ENCODE results near the gene DCN.

Gene DCN

GRCh38 chr12:91111366-91112325 is 71.0 kb downstream of the DCN start, which contains the start of gene LUM:
TSS of gene LUM (minus strand) at chr12:91111494. CDS start at chr12:91108979, 2,515 bp downstream.
- no peak for DNase-seq (ENCODE audit: low spot score)
- TF ChIP-seq, protein P1, sequence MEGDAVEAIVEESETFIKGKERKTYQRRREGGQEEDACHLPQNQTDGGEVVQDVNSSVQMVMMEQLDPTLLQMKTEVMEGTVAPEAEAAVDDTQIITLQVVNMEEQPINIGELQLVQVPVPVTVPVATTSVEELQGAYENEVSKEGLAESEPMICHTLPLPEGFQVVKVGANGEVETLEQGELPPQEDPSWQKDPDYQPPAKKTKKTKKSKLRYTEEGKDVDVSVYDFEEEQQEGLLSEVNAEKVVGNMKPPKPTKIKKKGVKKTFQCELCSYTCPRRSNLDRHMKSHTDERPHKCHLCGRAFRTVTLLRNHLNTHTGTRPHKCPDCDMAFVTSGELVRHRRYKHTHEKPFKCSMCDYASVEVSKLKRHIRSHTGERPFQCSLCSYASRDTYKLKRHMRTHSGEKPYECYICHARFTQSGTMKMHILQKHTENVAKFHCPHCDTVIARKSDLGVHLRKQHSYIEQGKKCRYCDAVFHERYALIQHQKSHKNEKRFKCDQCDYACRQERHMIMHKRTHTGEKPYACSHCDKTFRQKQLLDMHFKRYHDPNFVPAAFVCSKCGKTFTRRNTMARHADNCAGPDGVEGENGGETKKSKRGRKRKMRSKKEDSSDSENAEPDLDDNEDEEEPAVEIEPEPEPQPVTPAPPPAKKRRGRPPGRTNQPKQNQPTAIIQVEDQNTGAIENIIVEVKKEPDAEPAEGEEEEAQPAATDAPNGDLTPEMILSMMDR (IDR thresholded peaks at IDR 0.05; ENCODE audit: borderline replicate concordance, control extremely low read depth, extremely low read depth, insufficient read depth, missing control alignments), result no peak
- in situ Hi-C loops (cut with MboI; ENCODE audit: low sequenced_read_pairs, unreplicated experiment), result no loop called here

- in situ Hi-C loops (cut with MboI; ENCODE audit: low sequenced_read_pairs, unreplicated experiment), result no loop called here
- TF ChIP-seq, protein P1 (IDR thresholded peaks at IDR 0.05; ENCODE audit: borderline replicate concordance, control extremely low read depth, extremely low read depth, insufficient read depth, missing control alignments), result no peak
- no peak for DNase-seq (ENCODE audit: low spot score)
Measured at GRCh38 chr12:91110311-91110924, 72.2 kb downstream of the DCN start.

- no peak for DNase-seq (ENCODE audit: low spot score)
- TF ChIP-seq, protein P1 (IDR thresholded peaks at IDR 0.05; ENCODE audit: borderline replicate concordance, control extremely low read depth, extremely low read depth, insufficient read depth, missing control alignments), result no peak
- in situ Hi-C loops (cut with MboI; ENCODE audit: low sequenced_read_pairs, unreplicated experiment), result loop anchor here (10.0 kb wide), 1 partner anchor 125 kb away; no protein-coding TSS in a partner anchor
Measured at GRCh38 chr12:91109581-91110310, 72.9 kb downstream of the DCN start.

DNA sequence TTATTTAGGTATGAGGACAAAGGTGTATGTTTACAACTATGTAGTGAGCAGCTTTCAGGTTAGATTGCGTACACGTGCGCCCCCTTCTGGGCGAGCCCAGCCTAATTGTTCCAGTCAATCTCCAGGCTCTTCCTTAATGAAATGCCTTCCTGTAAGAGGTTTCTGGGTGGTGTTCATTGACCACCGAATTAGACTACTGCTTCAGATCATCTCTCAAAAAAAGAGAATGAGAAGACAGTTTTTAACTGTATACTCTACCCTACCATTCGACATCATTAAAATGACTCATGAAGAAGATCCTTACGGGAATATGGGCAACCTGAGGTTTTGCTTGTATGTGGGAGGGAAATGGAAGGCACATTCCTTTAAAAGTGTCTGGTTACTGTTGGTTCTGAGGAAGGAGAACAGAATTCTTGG is 73.5 kb downstream of the DCN start:
- in situ Hi-C loops (cut with MboI; ENCODE audit: low sequenced_read_pairs, unreplicated experiment), result loop anchor here (10.0 kb wide), 1 partner anchor 124 kb away; no protein-coding TSS in a partner anchor
- DNase-seq (ENCODE audit: low spot score), result peak; percentile 14
- TF ChIP-seq, protein P1 (IDR thresholded peaks at IDR 0.05; ENCODE audit: borderline replicate concordance, control extremely low read depth, extremely low read depth, insufficient read depth, missing control alignments), result peak; percentile 66

DNA sequence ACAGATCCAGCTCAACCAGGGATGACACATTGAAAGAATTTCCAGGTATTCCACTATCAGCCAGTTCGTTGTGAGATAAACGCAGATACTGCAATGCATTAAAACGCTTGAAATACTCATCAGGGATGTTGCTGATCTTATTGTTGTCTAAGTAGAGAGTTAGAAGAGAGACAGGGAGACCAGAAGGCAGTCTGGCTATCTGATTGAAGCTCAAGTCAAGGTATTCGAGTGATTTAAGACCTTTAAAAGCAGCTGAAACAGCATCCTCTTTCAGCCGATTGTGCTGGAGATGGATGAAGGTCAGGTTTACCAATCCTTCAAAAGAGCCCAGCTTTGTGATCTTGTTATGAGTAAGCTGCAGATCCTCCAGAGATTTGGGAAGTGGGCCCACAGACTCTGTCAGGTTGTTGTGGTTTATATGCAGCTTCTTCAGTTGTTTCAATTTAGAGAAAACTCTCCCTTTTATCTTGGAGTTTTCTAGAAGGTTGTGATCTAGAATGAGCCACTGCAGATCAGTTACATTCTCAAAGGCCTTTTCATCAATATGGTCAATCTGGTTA is 74.3 kb downstream of the DCN start:
- DNase-seq (ENCODE audit: low spot score), result no peak
- in situ Hi-C loops (cut with MboI; ENCODE audit: low sequenced_read_pairs, unreplicated experiment), result loop anchor here (10.0 kb wide), 1 partner anchor 123 kb away; no protein-coding TSS in a partner anchor

More for the DNA sequence above, 74.3 kb downstream of the DCN start:
- TF ChIP-seq, protein P1 (IDR thresholded peaks at IDR 0.05; ENCODE audit: borderline replicate concordance, control extremely low read depth, extremely low read depth, insufficient read depth, missing control alignments), result no peak

Data from GM13976 (cell line).